DMS153 treated with DMSO at 0.1 percent for 48 hours (cell line): ENCODE measurements around the gene PTGR1.
A peak's percentile ranks its signal among the peaks of the same experiment; 100 is the strongest.
"Not testable (repeated sequence)": the region's sequence is repeated elsewhere in the genome, so short reads cannot be mapped to it uniquely, and the experiment has no call there.

ENCODE experiments used
- DNase-seq: peaks from one replicate; lab custom pipeline; 2025; ENCODE audit not compliant: unreplicated experiment; lab: John Stamatoyannopoulos, UW

Gene PTGR1

DNA sequence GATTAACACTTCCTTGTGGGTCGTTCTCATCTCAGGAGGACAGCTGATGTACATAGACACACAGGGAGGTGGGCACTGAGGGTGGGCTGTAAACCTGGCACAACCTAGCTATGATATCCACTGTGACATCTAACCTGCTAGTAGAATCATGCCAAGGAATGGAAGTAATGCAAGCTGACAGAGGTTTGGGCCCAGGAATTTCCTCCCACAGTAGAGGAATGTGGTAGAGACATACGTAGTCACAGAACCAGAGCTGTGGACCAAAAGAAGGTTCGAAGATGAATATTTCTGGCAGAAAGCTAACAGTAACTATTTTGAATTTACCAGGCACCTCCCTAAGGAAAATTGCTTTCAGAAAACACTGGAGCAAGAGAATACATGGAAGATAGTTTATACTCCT is 16.5 kb upstream of the PTGR1 start:
- no peak for DNase-seq

DNA sequence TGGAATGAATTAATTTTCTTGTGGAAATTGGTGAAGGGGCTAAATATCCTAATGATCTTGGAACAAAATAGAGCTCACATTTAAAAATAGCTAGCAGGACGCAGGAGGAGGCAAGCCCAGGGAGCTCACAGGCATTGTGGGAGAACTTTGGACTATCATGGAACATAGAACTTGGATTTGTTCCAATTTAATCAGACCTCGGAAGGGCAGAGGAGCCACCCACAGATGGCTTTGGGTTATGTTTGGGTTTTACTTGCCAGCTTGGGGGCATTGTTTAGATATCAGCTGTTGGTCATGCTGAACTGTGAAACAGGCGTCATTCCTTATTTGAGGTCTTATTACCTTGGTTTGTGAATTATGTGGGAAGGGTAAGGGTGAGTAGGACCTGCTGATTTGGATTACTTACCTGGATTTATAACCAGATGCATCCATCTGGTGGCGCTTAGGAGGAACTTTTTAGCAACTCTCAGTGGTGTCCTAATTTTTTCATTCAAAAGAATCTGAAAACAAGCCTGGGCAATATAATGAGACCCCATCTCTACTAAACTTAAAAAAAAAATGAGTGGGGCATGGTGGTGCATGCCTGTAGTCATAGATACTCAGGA is 14.1 kb upstream of the PTGR1 start:
- DNase-seq = no peak

DNA sequence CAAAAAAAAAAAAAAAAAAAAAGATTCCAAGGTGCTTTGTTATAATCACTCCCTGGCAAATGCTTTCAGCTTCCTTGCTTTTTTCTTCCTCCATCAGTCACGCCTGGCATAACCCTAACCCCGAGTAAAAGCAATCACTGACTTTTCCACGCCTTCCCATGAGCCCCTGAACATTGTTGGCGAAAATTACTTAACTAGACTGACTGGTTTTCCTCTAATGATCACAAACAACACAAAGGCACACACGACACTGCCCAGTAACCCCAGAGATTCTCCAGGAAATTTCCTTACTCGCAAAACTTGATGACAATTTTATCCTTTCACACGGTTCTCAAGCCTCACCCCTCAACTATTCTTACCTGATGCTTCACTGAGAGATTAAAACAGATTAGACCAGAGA is 11.4 kb upstream of the PTGR1 start:
- no peak for DNase-seq

DNA sequence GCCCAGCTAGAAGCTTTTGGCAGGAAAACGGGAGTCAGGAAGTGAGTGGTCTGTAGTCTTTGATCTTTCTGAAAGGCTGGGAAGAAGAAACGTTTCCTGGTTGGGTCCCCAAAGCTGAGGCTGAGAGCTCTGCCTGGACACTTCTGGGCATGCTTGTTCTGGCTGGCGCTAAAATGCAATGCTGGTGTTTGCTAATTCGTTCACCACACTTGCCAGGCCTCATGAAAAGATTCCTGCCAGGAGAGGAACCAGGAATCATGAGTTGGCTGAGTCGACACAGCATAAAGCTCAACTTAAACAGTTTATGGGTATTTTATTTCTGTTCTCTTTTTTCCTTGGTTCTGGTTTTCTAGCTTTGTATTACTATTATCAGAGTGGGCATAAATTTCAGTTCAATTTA is 10.7 kb upstream of the PTGR1 start:
- no peak for DNase-seq

DNA sequence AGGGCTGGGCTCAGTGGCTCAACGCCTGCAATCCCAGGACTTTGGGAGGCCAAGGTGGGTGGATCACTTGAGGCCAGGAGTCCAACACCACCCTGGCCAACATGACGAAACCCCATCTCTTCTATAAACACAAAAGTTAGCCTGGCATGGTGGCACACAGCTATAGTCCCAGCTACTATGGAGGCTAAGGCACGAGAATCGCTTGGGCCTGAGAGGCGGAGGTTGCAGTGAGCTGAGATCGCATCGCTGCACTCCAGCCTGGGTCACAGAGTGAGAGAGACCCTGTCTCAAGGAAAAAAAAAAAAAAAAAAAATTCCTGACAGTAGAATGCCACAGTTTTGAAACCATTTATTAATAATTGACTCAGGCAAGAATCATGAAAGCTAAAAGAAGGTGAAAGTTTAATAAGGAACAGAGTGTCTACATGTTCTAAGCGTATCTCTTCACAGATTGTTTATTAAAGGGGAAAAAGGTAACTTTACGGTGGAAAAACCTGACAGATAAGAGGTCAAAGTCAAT is 5.7 kb upstream of the PTGR1 start:
- DNase-seq = no peak

DNA sequence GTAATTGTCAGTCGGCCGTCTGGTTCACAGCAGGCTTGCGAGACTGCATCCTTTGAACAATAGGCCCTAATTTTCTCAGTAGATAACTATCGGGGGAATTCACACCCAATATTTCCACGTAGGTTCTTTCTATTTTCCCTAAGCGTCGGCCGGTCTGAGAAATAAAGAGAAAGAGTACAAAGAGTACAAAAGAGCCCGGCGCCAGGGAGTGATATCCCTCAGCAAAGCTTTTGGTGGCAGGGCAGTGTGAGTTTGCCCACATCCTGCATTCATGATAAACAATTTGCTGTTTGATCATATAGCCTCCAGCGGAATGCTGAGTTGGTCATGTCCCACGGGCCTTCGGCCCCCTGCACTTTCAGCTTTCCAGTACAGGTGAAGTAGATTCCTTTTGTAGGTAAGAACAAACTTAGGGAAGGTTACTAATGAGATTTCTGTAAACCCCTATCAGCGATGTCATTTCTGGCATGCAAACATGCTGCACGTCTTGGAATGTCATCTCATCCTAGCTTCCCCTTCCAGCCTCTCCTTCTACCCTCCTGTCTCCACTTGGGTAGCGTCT is 4.7 kb upstream of the PTGR1 start:
- DNase-seq = no peak

DNA sequence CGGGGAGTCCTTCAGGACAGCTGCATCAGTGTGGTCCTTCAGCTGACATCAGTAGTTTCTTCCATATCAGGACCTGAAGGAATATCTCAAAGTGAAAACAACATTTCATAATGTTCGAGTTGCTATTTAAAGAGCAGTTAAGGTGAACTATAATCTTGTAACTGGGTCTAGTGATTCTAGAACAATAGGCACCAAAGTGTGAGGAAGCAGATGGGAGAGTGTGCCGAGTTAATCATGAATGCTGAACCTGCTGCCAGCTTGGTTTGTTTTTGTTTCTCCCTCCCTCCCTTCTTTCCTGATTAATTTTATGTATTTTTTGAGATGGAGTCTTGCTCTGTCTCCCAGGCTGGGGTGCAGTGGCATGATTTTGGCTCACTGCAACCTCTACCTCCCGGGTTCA is 3.6 kb upstream of the PTGR1 start:
- DNase-seq = no peak

DNA sequence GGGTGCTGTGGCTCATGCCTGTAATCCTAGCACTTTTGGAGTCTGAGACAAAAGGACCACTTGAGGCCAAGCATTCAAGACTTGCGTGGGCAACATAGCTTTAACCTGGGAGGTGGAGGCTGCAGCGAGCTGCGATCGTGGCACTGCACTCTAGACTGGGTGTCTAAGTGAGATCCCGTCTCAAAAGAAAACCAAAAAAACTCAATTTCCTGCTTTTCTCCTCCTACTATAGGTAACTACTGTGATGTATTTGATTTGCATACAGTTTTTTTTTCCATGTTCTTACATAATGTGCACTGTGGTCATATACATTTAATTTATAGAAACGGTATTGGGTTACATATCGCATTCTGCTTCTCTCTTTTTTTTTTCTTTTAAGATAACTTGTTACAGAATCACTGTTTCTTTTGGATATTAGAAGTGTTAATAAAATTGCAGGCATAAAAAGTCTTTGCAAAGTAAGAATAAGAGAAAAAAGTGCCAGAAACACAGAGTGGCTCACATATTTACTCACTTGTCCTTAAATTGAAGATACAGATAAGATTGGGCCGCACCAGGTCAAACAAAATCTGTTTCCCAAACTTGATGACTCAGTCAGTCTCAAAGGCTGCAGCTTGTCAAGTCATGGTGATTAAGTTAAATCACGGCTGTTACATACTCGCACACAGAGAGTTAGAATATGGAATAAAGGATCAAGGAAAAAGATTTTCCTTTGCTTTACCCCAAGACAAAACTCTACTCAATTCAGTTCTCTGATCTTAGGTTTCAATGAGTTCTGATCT is 2.0 kb upstream of the PTGR1 start:
- DNase-seq = no peak

DNA sequence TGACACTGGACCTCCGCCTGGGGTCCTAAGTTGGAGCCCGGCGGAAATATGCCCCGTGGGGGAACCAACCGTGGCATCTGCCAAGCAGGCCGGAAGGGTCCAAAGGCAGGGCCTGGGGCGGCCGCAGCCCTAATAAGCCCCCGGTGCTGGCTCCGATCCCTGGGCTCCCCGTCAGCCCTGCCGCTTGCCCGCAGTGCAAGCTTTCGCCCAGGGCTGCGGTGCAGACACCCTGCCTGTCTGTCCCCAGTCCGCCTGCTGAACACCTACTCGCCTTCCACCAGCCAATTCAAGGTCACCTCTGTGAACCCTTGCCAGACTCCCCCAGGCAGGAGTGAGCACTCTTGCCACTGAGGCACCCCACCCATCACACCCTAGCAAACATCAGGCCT is 502 bp upstream of the PTGR1 start:
- no peak for DNase-seq

DNA sequence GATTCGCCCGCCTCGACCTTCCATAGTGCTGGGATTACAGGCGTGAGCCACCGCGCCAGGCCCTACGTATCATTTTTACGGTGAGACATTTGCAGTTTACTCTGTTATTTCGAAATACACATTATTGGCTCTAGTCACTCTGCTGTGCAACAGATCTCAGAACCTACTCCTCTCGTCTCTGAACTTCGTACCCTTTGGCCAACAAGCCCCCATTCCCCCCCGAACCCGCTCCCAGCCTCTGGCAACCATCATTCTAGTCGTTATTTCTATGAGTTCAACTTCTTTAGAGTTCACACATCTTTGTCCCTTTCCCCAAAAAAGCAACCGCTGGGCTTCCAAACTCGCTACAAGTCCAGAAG is 735 bp downstream of the PTGR1 start:
- no peak for DNase-seq

DNA sequence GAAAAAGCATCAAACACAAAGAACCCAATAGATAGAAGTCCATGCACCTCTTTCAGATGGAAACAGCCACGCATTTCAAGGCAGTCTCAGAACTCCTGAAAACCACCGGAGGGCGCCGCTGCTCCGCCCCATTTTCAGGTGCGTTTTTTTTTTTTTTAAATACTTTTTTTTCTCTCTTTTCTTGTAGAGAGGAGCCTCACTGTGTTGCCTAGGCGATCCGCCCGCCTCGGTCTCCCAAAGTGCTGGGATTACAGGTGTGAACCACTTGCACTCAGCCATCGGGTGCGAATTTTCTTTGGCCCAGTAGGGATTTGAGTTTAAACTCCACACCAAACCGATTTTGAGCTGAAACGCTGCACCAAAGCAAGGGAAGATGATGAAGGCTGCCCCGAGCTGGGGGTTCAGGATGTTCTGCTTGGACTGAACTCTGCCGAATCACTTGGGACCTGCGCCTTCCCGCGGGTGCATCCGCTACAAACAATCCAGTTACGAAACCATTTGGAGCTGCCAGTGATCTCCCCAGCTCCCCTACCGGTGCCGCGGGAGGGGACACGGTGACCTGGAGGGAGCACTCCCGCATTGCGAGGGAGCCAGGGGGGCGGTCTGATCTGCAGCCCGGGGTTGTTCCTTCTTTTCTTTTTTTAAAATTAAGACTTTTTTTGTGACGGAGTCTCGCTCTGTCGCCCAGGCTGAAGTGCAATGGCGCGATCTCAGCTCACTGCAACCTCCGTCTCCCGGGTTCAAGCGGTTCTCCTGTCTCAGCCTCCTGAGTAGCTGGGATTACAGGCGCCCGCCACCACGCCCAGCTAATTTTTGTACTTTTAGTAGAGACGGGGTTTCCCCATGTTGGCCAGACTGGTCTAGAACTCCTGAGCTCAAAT is 1.4 kb downstream of the PTGR1 start:
- DNase-seq = peak; percentile 39

DNA sequence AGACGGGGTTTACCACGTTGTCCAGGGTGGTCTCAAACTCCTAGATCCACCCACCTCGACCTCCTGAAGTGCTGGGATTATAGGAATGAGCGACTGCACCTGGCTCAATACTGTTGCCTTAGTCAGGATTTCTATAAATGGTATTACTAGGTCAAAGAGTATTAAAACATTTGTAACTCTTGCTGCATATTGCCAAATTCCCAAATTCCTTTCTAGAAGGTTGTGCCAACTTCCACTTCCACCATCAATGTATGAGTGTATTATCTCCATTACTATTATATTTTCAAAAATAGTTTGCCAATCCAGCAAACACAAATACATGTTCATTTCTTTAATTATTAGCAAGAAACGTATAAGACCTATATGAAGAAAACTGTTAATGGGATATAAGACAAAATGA is 10.6 kb downstream of the PTGR1 start:
- DNase-seq = no peak

DNA sequence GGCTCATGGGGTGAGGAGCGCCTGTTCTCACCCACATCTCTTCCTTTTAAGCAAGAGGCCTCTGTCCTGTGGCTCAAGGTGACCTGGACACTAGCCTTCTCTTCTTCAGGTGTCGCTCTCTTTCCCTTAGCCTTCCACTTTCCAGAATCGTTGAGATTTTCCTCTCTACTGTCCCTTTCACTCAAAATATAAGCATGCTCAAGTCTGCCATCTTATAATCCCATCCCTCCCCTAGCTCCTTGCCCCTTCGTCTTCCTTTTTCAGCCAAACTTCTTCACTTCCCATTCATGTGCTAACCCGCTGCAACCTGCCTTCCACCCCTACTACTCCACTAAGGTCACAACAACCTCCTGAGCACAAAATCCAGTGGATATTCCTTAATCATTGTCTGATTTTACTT is 13.1 kb downstream of the PTGR1 start:
- no peak for DNase-seq

DNA sequence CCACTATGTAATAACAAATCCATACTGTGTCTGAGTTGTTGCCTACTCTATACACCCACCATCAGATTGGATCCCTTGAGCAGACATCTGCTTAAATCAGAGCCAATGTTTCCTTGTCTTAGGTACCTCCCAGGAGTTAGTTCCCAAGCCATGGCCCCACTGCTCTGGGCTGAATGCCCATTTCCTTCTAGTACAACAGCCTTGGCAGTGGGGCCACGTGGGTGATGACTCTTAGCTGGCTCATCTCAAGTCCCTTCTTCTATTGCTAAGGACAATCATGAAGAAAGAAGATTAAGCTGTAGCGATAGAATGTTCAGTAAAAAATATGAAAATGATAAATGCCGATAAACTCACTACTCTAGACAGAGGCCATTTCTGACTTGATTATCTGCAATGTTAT is 16.6 kb downstream of the PTGR1 start:
- no peak for DNase-seq

DNA sequence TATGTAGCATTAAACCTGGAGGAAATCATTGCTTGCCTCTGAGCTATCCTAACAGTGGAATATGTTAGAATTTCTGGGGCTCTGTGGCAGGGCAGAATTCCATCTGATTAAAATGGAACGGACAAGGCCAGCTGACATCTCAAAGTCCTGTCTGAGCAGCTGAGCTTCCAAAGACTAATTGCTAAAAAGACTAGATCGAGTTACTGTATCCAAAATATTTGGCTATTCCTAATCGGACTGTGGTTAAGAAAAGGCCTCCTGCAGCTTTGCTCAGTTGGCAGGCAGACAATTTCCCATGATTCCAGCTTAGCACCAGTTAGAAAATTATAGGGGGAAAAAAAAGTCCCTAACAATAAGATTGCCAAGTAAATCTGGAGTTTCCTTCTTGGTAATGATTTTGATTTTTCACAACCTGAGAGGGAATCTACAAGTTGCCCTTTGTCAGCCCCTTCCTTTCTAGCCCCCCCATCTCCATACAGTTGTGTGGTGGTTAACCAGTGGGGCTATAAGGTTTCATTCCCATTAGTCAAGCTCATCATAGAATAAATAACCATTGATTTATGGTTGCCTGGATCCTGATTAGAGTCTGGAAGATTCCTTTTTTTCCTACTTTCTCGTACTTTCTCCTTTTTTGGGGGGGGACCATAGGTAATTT is 26.4 kb downstream of the PTGR1 start:
- no peak for DNase-seq

DNA sequence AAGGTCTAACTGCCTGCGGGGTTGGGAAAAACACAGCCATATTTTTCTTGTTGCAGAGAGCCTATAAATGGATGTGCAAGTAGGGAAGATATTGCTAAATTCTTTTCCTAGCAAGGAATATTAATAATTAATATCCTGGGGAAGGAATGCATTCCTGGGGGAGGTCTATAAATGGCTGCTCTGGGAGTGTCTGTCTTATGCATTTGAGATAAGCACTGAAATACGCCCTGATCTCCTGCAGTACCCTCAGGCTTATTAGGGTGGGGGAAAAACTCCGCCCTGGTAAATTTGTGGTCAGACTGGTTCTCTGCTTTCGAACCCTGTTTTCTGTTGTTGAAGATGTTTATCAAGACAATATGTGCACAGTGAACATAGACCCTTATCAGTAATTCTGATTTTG is 31.3 kb downstream of the PTGR1 start:
- not testable (repeated sequence) for DNase-seq

DNA sequence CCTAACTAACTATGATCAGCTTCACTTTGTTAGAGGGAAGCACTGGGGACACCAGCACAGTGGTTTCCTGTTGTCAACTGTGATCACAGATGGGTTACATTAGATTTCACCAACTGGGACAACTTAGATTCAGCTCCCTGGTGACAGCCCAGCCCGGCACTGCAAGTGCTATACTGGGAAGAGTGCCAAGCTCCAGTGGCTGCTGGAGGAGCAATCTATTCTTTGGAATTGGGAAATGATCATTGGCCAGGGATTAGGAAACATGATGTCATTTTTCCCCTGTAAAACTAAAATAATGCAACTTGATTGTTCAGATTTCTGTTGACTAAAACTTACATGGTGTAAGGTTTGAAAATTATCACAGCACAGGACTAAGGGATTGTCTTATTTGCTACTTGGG is 33.2 kb downstream of the PTGR1 start:
- DNase-seq = no peak

DNA sequence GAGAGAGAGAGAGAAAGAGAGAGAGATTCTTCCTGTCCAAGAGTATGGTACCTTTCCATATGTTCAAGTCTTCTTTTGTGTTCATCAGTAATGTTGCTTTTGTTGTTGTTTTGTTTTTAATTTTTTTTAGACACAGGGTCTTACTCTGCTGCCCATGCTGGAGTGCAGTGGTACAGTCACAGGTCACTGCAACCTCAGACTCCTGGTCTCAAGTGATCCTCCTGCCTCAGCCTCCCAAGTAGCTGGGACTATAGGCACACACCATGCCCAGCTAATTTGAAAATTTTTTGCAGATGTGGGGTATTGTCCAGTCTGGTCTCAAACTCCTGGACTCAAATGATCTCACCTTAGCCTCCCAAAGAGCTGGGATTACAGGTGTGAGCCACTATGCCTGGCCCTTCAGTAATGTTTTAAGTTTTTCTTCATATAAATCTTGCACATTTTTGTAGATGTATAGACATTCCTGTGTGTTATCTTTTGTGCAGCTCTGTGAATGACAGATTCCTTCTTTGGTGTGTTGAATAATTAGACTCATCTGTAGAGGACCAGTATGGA is 38.2 kb downstream of the PTGR1 start:
- DNase-seq = no peak

DNA sequence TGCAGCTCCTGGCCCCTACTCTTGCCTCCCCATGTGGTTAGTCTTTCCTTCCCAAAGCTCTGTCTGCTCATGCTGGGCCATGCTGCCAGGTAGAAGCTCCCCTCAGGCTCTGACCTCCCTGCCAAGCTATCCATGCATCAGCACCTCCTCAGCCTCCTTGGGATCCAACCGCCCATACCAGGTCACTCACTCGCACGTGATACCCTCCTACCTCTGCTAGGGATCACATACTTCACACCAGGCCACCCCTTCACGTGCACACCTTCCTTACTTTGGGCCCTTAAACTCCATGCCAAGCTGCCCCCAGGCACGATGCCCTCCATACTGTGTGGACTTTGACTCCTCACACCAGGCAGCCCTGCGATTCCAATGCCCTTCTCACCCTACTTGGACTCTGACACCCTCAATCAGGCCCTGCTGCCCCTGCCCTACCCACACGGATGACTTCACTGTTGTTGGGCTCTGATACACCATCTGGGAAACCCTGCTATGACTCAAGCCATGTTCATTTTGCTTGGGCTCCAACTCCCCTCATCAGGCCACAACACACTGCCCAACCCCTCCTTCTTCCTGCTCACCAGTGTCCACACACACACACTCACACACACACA is 40.3 kb downstream of the PTGR1 start:
- DNase-seq = no peak

DNA sequence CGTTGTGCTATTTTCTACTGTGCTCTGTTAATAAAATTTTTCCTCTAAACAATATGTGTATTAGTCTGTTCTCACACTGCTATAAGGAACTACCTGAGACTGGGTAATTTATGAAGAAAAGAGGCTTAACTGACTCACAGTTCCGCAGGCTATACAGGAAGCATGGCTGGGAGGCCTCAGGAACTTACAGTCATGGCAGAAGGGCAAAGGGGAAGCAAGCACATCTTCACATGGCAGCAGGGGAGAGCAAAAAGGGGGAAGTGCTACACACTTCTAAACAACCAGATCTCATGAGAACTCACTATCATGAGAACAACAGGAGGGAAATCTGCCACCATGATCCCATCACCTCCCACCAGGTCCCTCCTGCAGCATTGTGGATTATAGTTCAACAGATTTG is 44.0 kb downstream of the PTGR1 start:
- not testable (repeated sequence) for DNase-seq
